KG1 (cell line): ENCODE results near the gene COX19.
A peak's percentile ranks its signal among the peaks of the same experiment; 100 is the strongest.
"Not testable (repeated sequence)": the region's sequence is repeated elsewhere in the genome, so short reads cannot be mapped to it uniquely, and the experiment has no call there.

Source experiments
- DNase-seq: peaks from one replicate; lab custom pipeline; 2025; lab: John Stamatoyannopoulos, UW

The COX19 gene

GRCh38 chr7:924541-925231, 50.7 kb downstream of the COX19 start:
- DNase-seq = peak; percentile 37

- DNase-seq = not testable (repeated sequence)
These were observed 51.3 kb downstream of the COX19 start for GRCh38 chr7:924042-924441.

- peak; percentile 79 for DNase-seq
These were observed 52.0 kb downstream of the COX19 start for GRCh38 chr7:923108-924041.

GRCh38 chr7:922334-923107, 52.8 kb downstream of the COX19 start:
- no peak for DNase-seq

GRCh38 chr7:921581-922333, 53.6 kb downstream of the COX19 start:
- no peak for DNase-seq

DNA sequence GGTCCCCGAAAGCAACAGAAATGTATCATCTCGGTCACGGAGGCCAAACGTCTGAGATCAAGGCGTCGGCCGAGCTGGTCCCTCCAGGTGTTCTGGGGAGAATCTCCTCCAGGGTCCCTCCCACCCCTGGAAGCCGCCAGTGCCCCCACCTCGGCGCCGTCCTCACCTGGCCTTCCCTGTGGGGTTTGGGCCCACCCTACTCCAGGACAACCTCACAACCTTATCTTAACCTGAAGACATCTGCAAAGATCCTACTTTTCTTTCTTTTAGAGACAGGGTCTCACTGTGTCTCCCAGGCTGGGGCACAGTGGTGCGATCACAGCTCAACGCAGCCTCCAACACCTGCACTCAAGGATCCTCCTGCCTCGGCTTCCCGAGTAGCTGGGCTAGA, 54.3 kb downstream of the COX19 start:
- DNase-seq = no peak

DNA sequence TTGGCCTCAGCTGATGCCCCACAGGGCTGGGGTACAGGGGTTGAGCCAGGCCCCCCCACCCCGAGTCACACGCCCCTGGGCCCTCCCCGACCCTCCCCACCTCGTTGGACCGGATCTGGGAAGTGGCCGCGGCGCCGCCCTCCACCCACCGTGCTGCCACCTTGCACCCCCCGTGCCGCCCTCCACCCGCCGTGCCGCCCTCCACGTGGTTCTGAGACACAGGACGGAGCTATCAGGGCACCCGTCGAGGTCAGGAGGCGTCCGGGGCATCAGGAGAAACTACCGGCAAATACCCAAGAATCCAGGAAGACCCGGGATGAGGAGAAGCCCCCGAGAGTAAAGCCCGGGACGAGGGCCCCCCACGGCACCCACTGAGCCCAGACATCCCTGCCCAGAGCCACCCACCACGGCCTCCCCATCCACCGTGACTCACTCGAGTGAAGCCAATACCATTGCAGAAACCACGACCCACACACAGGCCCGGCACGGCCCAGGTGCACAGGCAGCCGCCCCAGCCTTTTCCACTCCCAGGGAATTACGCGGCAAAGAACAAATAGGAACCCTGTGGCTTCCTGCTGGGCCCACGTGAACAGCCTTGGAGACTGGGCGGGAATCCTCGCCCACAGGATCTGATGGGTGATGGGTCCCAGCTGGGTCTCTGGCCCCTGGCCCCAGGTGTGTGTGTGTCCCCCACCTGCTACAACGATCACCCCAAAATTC, 54.8 kb downstream of the COX19 start:
- no peak for DNase-seq

DNA sequence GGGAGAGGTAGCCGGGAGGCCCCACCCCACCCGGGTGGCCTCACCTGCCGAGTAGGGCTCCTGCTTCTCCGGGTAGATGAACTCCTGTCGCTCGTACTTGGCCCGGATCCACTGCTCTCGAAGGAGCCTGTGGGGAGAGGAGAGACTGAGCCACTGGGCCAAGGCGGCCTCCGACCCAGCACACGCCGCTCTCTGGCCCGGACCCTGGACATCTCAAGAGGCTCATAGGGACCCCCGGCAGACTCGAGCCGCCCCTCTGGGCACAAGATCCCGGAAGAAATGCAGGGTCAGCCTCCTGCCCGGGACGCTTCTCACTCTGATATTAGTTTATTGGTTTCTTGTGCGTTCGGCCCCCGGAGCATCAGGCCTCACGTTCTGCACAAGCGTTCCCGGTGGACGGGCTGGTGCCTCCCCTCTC, 55.4 kb downstream of the COX19 start:
- no peak for DNase-seq

DNA sequence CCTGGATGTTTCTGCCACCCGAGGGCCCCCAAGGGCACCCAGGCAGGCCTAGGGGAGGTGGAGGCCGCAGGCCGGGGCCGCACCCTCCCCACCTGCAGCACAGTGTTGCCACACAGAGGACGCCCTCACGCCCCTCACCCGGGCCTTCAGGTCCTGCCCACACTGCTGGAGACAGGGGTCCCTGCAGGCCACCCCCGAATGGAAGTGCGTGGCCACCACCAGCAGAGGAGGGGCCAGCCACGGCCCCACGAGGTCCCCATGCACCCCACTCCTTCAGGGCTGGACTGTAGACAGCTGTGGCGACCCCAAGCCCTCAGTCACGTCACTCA, 56.3 kb downstream of the COX19 start:
- DNase-seq = no peak

GRCh38 chr7:918441-919113, 56.8 kb downstream of the COX19 start:
- DNase-seq = no peak

- DNase-seq = no peak
These were observed 57.3 kb downstream of the COX19 start for GRCh38 chr7:918118-918425.

DNA sequence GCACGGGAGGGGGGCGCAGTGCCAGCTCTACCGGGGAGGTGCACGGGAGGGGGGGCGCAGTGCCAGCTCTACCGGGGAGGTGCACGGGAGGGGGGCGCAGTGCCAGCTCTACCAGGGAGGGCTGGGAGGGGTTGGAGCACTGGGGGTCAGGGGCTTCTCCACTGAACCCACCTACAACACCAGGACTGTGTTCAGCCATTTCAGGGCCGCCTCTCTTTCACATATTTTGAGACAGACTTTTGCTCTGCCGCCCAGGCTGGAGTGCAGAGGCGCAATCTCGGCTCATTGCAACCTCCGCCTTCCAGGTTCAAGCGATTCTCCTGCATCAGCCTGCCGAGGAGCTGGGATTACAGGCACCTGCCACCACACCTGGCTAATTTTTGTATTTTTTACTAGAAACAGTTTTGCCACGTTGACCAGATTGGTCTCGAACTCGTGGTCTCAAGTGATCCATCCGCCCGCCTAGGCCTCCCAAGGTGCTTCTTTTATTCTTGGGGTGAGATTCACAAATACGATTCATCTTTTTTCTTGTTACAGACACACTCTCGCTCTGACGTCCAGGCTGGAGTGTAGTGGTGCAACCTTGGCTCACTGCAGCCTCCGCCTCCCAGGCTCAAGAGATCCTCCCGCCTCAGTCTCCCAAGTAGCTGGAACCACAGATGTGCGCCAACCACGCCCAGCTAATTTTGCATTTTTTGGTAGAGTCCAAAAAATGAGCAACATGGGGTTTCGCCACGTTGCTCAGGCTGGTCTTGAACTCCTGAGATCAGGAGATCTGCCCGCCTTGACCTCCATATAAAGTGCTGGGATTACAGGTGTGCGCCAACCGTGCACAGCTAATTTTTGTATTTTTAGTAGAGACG, 57.9 kb downstream of the COX19 start:
- DNase-seq = no peak

DNA sequence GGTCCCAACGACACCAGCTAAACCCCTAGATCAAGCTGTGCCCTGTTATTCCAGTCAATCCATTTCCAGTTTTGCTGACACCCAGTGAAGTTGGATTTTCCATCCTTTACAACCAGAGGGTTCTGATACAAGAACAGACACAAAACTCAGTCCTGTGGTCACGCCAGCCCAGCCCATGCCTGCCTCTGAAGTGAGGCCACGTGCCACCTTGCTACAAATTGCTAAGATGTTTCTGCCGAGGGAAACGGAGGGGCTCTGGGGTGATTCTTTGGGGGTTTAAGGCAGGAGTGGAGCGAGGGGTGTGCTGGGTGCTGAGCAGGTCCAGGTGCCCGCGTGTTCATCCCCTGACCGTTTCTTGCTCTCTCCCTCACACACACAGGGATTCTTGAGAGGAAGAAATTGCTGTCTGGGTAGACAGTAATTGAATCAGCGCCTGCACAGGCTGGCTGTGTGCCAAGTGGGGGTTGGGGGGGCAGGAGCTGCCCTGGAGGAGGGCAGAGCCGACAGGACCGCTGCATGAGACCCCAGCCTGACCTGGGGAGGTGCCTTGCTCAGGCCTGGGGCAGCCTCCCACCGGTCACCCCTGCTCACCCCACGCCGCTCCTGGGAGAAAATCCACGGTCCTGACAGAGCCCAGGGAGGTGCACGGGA, 58.9 kb downstream of the COX19 start:
- DNase-seq = no peak
